Gastroesophageal sphincter (tissue), 4 donors: ENCODE results near the gene LDB2. TPM values are rescaled to one million over a fixed set of nuclear protein-coding genes. Genes with fewer than 3 reads are reported as not detected.
A peak's percentile ranks its signal among the peaks of the same experiment; 100 is the strongest.

Experiments used
- ATAC-seq: fragments of 150-250 bp; one replicate; pipeline ENCODE4 v1.9.1; 2016; ENCODE audit warnings: mild to moderate bottlenecking, moderate library complexity
- H3K27ac ChIP-seq, 4 donors: fragments of 200-600 bp; sonication (generic) in 3 of 4; 1 replicate in 3 of 4; 2 replicates in 1 of 4; pipeline ENCODE4 v1.5.1; 2016 to 2019
- H3K27me3 ChIP-seq: fragments of 200-600 bp; sonication (generic); one replicate; pipeline ENCODE4 v1.5.1; 2019
- H3K36me3 ChIP-seq, 2 donors: fragments of 200-600 bp; sonication (generic); one replicate each; pipeline ENCODE4 v1.5.1; 2019; ENCODE audit warnings: control low read depth in 1 of 2
- H3K4me1 ChIP-seq, 3 donors: fragments of 200-600 bp; sonication (generic); 1 replicate in 2 of 3; 2 replicates in 1 of 3; pipeline ENCODE4 v1.5.1; 2016 to 2019; ENCODE audit warnings: control low read depth in 2 of 3
- H3K4me3 ChIP-seq, 2 donors: fragments of 200-600 bp; sonication (generic); one replicate each; pipeline ENCODE4 v1.5.1; 2019; ENCODE audit warnings: mild to moderate bottlenecking in 1 of 2, moderate library complexity in 1 of 2
- H3K9me3 ChIP-seq, 3 donors: fragments of 200-600 bp; sonication (generic); one replicate each; pipeline ENCODE4 v1.5.1; 2017 to 2019; ENCODE audit warnings: control low read depth in 2 of 3
- EP300 ChIP-seq: sonication (generic); formaldehyde crosslinking; IDR thresholded peaks from one replicate; pipeline ENCODE4 v1.6.1; 2017; ENCODE audit warnings: antibody characterized with exemption, mild to moderate bottlenecking
- POLR2A ChIP-seq, 2 donors: fragments of 450-650 bp; IDR thresholded peaks; one replicate each; pipeline ENCODE4 v1.6.1; 2017; ENCODE audit warnings: antibody characterized with exemption in 2 of 2, mild to moderate bottlenecking in 2 of 2, moderate library complexity in 1 of 2
- POLR2AphosphoS5 ChIP-seq: sonication (generic); formaldehyde crosslinking; IDR thresholded peaks from one replicate; pipeline ENCODE4 v1.6.1; 2017; ENCODE audit warnings: antibody characterized with exemption
- WGBS, 2 donors: methylation state at CpG; one replicate each; pipeline ENCODE4 v1.1.5; 2018; ENCODE audit warnings: low coverage in 1 of 2; 5-methylcytosine and 5-hydroxymethylcytosine counted together
- total RNA-seq, 4 donors: library from RNA; depleted of rRNA; stranded (reverse); fragments of >200 nt; gene quantifications; one replicate each; pipeline ENCODE4 v1.1.0, GENCODE V29; 2016
- TF ChIP-seq, protein P1 (sequence below), 4 experiments: fragments of 200-600 bp in 2 of 4; fragments of 450-650 bp in 2 of 4; sonication (generic) in 1 of 4; IDR thresholded peaks; one replicate each; pipeline ENCODE4 v1.5.1; 2017 to 2019; ENCODE audit warnings: antibody characterized with exemption in 4 of 4, mild to moderate bottlenecking in 2 of 4, moderate library complexity in 2 of 4

Gene LDB2
- total RNA-seq, 4 donors from 2014 or later: 23.6 to 29.6 (median 28.3) TPM

DNA sequence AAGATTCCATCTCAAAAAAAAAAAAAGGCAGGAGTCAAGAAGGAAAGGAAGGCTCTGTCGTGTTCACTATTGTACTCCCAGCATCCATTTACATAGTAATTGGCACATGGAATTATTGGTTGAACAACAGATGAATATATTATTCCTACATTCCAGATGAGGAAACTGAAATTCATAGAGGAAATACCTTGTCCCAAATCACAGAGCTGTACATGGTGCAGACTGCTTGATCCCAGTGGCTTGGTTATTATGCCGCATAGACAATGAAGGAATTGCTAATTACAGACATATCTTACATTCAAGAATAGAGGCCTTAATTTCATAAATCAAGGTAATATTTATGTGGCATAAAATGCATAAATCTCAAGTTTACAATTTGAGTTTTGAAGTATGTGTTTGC is 63.6 kb downstream of the LDB2 start:
- TF ChIP-seq POLR2AphosphoS5: no peak
- TF ChIP-seq, protein P1, sequence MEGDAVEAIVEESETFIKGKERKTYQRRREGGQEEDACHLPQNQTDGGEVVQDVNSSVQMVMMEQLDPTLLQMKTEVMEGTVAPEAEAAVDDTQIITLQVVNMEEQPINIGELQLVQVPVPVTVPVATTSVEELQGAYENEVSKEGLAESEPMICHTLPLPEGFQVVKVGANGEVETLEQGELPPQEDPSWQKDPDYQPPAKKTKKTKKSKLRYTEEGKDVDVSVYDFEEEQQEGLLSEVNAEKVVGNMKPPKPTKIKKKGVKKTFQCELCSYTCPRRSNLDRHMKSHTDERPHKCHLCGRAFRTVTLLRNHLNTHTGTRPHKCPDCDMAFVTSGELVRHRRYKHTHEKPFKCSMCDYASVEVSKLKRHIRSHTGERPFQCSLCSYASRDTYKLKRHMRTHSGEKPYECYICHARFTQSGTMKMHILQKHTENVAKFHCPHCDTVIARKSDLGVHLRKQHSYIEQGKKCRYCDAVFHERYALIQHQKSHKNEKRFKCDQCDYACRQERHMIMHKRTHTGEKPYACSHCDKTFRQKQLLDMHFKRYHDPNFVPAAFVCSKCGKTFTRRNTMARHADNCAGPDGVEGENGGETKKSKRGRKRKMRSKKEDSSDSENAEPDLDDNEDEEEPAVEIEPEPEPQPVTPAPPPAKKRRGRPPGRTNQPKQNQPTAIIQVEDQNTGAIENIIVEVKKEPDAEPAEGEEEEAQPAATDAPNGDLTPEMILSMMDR (IDR thresholded peaks at IDR 0.05): no peak
- TF ChIP-seq EP300: no peak
- TF ChIP-seq POLR2A (IDR thresholded peaks at IDR 0.05): no peak
- 100% methylated on average over 1 to 2 of the region's 2 CpGs for WGBS, 2 donors

DNA sequence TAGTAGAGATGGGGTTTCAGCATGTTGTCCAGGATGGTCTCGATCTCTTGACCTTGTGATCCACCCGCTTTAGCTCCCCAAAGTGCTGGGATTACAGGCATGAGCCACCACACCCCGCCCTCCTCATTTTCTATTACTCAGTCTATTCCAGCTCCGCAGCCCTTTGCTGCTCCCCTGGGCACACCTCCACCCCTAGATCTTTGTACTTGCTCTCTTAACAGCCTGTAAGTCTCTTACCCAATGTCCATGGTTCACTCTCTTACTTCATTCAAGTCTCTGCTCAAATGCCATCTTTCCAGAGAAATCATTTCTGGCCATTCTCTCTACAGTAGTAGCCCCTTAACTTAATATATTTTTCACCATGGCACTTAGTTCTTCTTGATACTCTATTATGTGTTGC is 64.7 kb downstream of the LDB2 start:
- Histone ChIP-seq H3K4me3 (no peak overlapping the region), H3K9me3 (no peaks in the 10 kb centered on the region), H3K36me3 (no peaks in the 10 kb centered on the region), H3K27me3 (no peaks in the 10 kb centered on the region), H3K27ac (no peak overlapping the region), H3K4me1 (peaks cover 0 to 5% (median 0%) of the 10 kb centered on the region in 3 donors)
- ATAC-seq: no peak
- 100% methylated on average over 2 to 4 of the region's 4 CpGs for WGBS, 2 donors
- TF ChIP-seq POLR2A (IDR thresholded peaks at IDR 0.05): no peak
- no peak for TF ChIP-seq EP300
- TF ChIP-seq, protein P1 (IDR thresholded peaks at IDR 0.05): no peak

More for the DNA sequence above, 63.6 kb downstream of the LDB2 start:
- peaks cover 0 to 7% (median 0%) of the 10 kb centered on the region in 3 donors for H3K4me1 ChIP-seq
- H3K27me3 ChIP-seq: no peaks in the 10 kb centered on the region
- no peak for ATAC-seq
- no peak overlapping the region for H3K4me3 ChIP-seq
- H3K27ac ChIP-seq: no peak overlapping the region
- H3K36me3 ChIP-seq: no peaks in the 10 kb centered on the region
- no peaks in the 10 kb centered on the region for H3K9me3 ChIP-seq

DNA sequence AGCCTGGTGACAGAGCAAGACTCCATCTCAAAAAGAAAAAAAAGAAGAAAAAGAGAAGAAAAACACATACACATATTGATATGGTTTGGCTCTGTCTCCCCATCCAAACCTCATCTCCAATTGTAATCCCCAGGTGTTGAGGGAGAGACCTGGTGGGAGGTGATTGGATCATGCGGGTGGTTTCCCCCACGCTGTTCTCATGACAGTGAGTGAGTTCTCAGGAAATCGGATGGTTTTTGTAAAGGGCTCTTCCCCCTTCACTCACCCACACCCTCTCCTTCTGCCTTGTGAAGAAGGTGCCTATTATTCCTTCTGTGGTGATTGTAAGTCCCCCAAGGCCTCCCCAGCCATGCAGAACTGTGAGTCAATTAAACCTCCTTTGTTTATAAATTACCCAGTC is 68.4 kb downstream of the LDB2 start:
- WGBS, 2 donors: 100% methylated on average over 3 of the region's 3 CpGs
- no peaks in the 10 kb centered on the region for H3K27me3 ChIP-seq
- H3K27ac ChIP-seq: no peak overlapping the region
- no peak for TF ChIP-seq EP300
- no peak for TF ChIP-seq POLR2A (IDR thresholded peaks at IDR 0.05)
- no peak for TF ChIP-seq POLR2AphosphoS5
- TF ChIP-seq, protein P1 (IDR thresholded peaks at IDR 0.05): no peak
- H3K4me3 ChIP-seq: no peak overlapping the region
- H3K36me3 ChIP-seq: no peaks in the 10 kb centered on the region
- no peak for ATAC-seq
- H3K4me1 ChIP-seq: no peaks in the 10 kb centered on the region
- H3K9me3 ChIP-seq: no peaks in the 10 kb centered on the region

DNA sequence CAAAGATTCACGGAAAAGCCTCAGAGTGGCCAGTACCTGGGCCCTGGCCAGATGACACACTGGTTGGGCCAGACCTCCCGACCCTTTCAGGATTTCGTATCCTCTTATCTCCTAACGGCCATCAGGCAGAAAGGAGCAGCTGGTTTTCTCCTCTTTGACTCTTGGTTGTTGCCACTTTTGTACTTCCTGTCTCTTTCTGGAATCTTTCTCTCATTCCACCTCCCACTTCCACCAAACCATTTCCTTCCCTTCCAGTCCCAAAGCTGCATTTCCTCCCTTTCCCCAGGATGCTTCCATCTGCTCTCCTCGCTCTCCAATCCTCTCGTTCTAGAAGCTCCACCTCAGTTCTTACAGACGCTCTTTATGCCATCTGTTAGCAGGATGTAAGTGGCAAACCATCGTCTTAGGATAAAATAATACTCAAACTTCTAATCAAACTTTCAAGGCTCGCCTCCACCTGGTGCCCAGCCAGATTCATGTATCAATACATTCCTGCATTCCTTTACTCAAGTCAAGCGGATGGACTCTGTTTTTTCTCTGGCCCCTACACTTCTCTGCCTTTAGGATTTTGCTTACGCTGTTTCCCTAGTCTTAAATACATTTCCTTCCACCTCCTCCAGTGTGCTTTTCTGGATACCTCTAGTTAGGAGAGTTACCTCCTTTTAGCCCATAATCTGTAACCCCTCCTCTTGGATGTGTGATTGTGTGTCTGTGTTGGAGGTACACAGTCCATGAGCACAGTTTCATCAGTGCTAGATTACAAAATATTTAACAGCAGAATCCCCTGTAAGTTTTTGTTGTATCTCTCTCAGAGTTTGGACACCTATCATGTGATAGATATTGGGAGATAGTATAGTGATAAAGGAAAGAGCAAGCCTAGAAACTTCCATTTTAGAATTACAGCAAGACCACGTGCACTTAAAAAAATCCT is 70.4 kb downstream of the LDB2 start:
- Histone ChIP-seq H3K27ac (peak overlapping the region in 3 of 4 donors; percentile 13 to 50 (median 38)), H3K27me3 (no peaks in the 10 kb centered on the region), H3K9me3 (no peaks in the 10 kb centered on the region), H3K36me3 (no peaks in the 10 kb centered on the region), H3K4me1 (no peaks in the 10 kb centered on the region), H3K4me3 (no peak overlapping the region)
- ATAC-seq: no peak
- WGBS, 2 donors: 65 to 73% methylated on average over 12 of the region's 12 CpGs
- TF ChIP-seq POLR2AphosphoS5: no peak
- TF ChIP-seq, protein P1 (IDR thresholded peaks at IDR 0.05): no peak
- TF ChIP-seq POLR2A (IDR thresholded peaks at IDR 0.05): no peak
- no peak for TF ChIP-seq EP300

DNA sequence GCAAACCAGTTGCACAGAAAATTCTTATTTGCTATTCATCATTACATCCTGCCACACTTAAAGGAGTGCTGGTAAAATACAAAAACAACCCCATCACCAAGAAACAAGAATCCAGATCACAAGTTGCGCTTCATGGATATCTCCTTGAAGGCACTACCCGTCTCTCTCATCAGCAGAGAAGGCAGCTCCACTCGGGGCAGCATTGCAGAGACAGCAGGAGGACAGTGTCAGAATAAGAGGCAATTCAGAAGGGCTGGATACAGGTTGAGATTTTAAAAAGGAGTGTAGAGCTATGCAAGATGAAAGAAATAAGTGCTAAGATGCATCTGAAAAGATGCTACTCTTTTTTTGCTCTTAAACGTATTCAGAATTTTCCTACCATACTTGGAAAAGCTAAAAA is 71.4 kb downstream of the LDB2 start:
- H3K27me3 ChIP-seq: no peaks in the 10 kb centered on the region
- H3K4me1 ChIP-seq: no peaks in the 10 kb centered on the region
- 33 to 38% methylated on average over 2 to 4 of the region's 4 CpGs for whole genome bisulfite sequencing, 2 donors
- H3K36me3 ChIP-seq: no peaks in the 10 kb centered on the region
- TF ChIP-seq POLR2A (IDR thresholded peaks at IDR 0.05): no peak
- no peak for TF ChIP-seq EP300
- TF ChIP-seq POLR2AphosphoS5: no peak
- ATAC-seq: no peak
- H3K27ac ChIP-seq: peak overlapping the region in 1 of 4 donors; percentile 13
- H3K9me3 ChIP-seq: no peaks in the 10 kb centered on the region
- no peak overlapping the region for H3K4me3 ChIP-seq
